Measurements from ENCODE around the gene DDX47. TPM values are rescaled to one million over a fixed set of nuclear protein-coding genes. Genes with fewer than 3 reads are reported as not detected.
"Not testable (repeated sequence)": the region's sequence is repeated elsewhere in the genome, so short reads cannot be mapped to it uniquely, and the experiment has no call there.

Gene DDX47
- total RNA-seq, 1 donor from 2014 or later = 26.5 TPM

- intact Hi-C loops (cut with DNase I) = no loop called here
- ATAC-seq = no peak
These were observed 27.4 kb downstream of the DDX47 start for GRCh38 chr12:12840580-12840899.

DNA sequence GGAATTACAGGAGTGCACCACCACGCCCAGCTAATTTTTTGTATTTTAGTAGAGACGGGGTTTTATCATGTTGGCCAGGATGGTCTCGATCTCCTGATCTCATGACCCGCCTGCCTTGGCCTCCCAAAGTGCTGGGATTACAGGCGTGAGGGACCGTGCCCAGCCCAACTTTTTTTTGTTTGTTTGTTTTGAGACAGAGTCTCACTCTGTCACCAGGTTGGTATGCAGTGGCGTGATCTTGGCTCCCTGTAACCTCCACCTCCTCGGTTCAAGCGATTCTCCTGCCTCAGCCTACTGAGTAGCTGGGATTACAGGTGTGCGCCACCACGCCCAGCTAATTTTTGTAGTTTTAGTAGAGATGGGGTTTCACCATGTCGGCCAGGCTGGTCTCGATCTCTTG, 28.3 kb downstream of the DDX47 start:
- ATAC-seq; DNase-seq (ENCODE audit: missing footprints); intact Hi-C loops (cut with DNase I): not testable (repeated sequence)

More at GRCh38 chr12:12840580-12840899, 27.4 kb downstream of the DDX47 start:
- no peak for DNase-seq (ENCODE audit: missing footprints)

DNA sequence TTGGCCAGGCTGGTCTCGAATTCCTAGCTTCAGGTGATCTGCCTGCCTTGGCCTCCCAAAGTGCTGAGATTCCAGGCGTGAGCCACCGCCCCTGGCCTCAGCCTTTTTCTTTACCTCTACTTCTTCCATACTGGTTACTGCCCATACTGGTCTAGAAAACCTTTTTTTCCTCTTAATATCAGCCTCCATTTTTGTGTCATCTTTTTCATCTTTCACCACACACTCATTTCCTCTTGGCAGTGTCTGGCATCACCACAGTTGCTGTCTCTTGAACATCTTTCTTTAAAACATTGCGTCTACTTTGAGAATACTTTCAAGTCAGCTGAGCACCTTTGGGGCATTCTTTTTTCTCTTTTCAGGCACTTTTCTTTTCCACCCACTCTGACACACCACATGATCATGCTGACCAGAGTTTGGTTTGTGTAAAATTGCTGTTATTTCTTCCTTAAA, 32.7 kb downstream of the DDX47 start:
- intact Hi-C loops (cut with DNase I) = no loop called here

GRCh38 chr12:12846780-12847179, 33.6 kb downstream of the DDX47 start:
- ATAC-seq; DNase-seq (ENCODE audit: missing footprints); intact Hi-C loops (cut with DNase I): not testable (repeated sequence)

More for the DNA sequence above, 32.7 kb downstream of the DDX47 start:
- ATAC-seq = no peak
- no peak for DNase-seq (ENCODE audit: missing footprints)

DNA sequence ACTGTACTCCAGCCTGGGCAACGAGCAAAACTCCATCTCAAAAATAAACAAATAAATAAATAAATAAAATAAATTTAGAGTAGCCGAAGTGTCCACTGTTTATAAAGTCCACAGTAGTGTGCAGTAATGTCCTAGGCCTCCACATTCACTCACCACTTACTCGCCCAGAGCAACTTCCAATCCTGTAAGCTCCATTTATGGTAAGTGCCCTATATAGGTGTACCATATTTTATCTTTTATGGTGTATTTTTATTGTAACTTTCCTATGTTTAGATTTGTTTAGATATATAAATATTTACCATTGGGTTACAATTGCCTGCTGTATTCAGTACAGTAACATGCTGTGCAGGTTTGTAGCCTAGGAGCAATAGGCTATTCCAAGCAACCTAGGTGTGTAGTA, 40.3 kb downstream of the DDX47 start:
- intact Hi-C loops (cut with DNase I) = no loop called here
- DNase-seq (ENCODE audit: missing footprints) (no peak), ATAC-seq (no peak)

GRCh38 chr12:12859690-12860089, 46.5 kb downstream of the DDX47 start:
- ATAC-seq = no peak
- intact Hi-C loops (cut with DNase I) = no loop called here
- no peak for DNase-seq (ENCODE audit: missing footprints)

DNA sequence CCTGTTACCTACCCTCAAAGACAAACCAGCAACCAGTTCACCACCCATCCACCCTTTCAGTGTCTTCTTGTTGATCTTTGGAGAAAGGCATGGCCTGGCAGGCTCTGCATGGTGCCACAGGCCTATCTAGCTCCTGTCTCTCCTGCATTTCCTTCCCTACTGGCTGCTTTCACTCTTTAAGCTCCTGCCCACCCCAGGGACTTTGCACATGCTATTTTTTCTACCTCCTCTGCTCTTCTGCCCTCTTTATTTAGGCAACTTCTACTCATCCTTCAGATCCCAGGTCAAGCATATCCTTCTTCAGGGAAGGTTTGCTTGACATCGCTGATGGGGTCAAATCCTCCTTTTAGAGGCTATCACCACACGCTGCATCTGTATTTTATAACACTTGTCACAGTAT, 51.1 kb downstream of the DDX47 start:
- ATAC-seq (no peak), DNase-seq (ENCODE audit: missing footprints) (no peak)
- intact Hi-C loops (cut with DNase I) = no loop called here

GRCh38 chr12:12868477-12869235, 55.5 kb downstream of the DDX47 start:
- DNase-seq (ENCODE audit: missing footprints) = no peak
- no peak for ATAC-seq
- intact Hi-C loops (cut with DNase I) = no loop called here

DNA sequence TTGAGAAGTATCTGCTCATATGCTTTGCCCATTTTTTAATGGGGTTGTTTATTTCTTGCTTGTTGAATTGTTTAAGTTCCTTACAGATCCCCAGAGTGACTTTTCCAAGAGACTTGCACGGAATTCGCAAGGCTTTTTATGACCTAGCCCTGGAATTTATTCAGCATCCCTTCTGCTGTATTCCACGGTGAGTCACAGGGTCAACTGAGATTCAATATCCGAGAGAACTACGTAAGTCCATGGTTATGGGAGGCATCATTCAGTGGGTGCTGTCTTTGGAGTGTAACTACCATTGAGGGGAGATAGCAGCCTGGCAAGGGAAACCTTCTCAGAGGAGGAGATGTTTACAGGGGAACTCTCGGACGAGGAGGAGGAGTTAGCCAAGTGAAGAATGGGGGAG, 57.3 kb downstream of the DDX47 start:
- intact Hi-C loops (cut with DNase I) = no loop called here
- ATAC-seq (no peak), DNase-seq (ENCODE audit: missing footprints) (no peak)

DNA sequence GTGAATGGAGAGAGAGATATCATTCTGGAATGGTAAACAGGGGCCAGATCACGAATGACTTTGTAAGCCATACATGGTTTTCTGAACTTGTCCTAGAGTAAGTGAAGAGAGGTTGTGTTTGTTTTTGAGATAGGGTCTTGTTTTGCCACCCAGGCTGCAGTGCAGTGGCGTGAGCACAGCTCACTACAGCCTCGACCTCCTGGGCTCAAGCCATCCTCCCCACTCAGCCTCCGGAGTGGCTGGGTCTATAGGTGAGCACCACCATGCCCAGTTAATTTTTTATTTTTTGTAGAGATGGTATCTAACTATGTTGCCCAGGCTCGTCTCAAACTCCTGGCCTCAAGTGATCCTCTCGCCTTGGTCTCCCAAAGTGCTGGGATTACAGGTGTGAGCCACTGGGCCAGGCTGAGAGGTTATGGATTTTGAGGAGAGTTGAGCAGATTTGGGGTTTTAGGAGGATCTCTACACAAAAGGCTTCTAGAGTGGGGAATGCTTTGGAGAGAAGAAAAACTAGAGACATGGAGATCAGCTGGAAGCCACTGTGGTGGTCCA, 58.5 kb downstream of the DDX47 start:
- intact Hi-C loops (cut with DNase I) = no loop called here

DNA sequence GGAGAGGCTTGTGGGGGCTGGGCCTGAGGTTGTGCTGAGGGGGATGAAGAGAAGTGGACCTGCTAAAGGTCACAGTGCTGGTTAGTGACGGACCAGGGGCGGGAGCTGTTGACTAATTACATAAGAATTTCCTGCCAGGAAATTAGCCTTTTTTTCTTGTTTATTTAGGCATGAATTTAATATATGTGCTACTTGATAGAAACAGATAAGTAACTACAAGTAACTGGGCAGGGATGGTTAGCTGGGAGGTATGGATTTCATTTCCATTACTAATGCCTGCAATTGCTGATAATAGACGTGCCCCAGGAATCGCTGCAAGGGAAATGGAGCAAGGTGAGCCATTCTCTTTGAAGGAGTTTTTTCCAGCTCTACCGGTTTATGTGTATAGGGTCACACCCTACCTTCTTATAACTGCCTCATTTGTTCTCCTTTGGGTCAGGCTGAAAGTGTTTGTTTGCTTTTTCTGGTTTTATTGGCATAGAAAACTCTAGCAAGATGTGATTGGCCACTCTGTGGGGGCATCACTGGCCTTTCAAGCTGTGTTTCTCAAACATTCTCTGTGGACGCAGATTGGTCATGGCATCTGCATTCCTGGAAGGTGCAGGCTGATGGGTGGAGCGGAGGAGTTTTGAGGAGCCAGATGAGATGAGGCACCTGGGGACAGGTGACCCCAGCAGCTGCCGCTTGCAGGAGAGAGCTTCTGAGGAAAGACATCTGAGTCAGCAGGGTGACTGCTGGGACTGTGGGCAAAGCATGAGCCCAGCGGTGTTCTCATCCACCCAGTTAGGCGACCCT, 59.2 kb downstream of the DDX47 start:
- DNase-seq (ENCODE audit: missing footprints) (no peak), ATAC-seq (no peak)

More for the DNA sequence above, 58.5 kb downstream of the DDX47 start:
- ATAC-seq (no peak), DNase-seq (ENCODE audit: missing footprints) (no peak)

GRCh38 chr12:12872934-12873275, 59.8 kb downstream of the DDX47 start:
- no peak for DNase-seq (ENCODE audit: missing footprints)
- intact Hi-C loops (cut with DNase I) = no loop called here
- ATAC-seq = no peak

More for the DNA sequence above, 59.2 kb downstream of the DDX47 start:
- intact Hi-C loops (cut with DNase I) = no loop called here

GRCh38 chr12:12874029-12874428, 60.9 kb downstream of the DDX47 start:
- intact Hi-C loops (cut with DNase I) = no loop called here
- ATAC-seq (no peak), DNase-seq (ENCODE audit: missing footprints) (no peak)

DNA sequence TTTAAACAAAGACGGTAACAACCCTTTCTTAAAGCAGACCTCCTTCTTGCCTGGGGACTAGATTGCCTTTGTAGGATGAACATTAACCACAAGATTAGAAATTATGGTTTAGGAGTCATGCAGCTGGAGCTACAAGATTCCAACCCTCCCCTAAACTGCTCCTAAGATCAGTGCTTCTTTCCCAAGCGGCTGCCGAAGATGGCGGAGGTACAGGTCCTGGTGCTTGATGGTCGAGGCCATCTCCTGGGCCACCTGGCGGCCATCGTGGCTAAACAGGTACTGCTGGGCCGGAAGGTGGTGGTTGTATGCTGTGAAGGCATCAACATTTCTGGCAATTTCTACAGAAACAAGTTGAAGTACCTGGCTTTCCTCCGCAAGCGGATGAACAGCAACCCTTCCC, 62.2 kb downstream of the DDX47 start:
- intact Hi-C loops (cut with DNase I); ATAC-seq; DNase-seq (ENCODE audit: missing footprints): not testable (repeated sequence)

- no peak for DNase-seq (ENCODE audit: missing footprints)
- ATAC-seq = no peak
- intact Hi-C loops (cut with DNase I) = no loop called here
These were observed 64.1 kb downstream of the DDX47 start for GRCh38 chr12:12877153-12877768.

GRCh38 chr12:12877781-12878455, 64.8 kb downstream of the DDX47 start:
- ATAC-seq (no peak), DNase-seq (ENCODE audit: missing footprints) (no peak)
- intact Hi-C loops (cut with DNase I) = no loop called here
